Subcutaneous adipose tissue (tissue), 4 donors: ENCODE measurements around the gene ARHGAP10. TPM values are rescaled to one million over a fixed set of nuclear protein-coding genes. Genes with fewer than 3 reads are reported as not detected.

Experiments used
- total RNA-seq, 4 donors: library from RNA; depleted of rRNA; stranded (reverse); fragments of >200 nt; gene quantifications; one replicate each; pipeline ENCODE4 v1.1.0, GENCODE V29; 2016
- TF ChIP-seq, protein P1 (sequence below): fragments of 450-650 bp; IDR thresholded peaks from one replicate; pipeline ENCODE4 v1.5.1; 2016; ENCODE audit warnings: low read depth, mild to moderate bottlenecking, control low read depth, antibody characterized with exemption, moderate library complexity

Gene ARHGAP10, protein sequence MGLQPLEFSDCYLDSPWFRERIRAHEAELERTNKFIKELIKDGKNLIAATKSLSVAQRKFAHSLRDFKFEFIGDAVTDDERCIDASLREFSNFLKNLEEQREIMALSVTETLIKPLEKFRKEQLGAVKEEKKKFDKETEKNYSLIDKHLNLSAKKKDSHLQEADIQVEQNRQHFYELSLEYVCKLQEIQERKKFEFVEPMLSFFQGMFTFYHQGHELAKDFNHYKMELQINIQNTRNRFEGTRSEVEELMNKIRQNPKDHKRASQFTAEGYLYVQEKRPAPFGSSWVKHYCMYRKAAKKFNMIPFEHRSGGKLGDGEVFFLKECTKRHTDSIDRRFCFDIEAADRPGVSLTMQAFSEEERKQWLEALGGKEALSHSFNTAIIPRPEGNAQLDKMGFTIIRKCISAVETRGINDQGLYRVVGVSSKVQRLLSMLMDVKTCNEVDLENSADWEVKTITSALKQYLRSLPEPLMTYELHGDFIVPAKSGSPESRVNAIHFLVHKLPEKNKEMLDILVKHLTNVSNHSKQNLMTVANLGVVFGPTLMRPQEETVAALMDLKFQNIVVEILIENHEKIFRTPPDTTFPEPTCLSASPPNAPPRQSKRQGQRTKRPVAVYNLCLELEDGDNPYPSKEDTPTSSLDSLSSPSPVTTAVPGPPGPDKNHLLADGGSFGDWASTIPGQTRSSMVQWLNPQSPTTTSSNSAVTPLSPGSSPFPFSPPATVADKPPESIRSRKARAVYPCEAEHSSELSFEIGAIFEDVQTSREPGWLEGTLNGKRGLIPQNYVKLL
- total RNA-seq, result 100 to 1,000 TPM in 2 of 4 donors, 10 to 100 TPM in 2; 77.1 to 129 (median 98.1) TPM

DNA sequence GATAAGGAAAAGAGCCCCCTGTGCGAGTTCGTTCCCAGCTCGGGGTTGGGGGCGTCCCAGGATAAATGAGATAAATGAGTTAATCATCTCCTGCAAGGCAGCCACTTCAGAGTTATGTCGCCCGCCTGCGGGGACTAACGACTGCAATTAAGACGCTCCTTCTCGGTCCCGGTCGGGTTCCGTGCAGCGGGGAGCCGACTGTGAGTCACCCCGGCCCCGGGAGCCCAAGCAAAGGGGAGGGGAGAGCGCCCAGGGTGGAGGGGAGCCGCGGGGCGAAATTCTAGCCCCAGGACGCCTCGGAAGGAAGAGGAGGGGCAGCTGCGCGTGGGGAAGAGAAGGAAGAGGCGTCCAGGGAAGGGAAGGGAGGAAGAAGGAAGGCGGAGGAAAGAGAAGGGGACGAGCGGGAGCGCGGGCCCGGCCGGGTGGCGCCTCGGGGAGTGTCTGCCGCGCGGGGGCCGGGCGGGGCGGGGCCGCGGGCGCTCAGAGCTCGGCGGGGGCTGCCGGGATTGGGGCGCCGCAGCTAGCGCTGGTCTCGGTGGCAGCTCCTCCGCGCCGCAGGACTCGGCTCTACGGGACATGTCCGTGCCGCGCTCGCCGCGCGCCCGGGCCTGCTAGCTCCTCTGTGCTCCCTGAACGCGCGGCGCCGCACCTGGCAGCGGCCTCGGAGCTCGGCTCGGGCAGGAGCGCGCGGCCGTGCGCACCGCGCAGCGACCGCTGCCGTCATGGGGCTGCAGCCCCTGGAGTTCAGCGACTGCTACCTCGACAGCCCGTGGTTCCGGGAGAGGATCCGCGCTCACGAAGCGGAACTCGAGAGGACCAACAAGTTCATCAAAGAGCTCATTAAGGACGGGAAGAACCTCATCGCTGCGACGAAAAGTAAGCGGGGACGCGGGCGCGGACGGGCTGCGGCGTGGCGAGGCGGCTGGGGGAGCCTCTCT is at the start of gene ARHGAP10:
TSS of gene ARHGAP10 (plus strand) at position 509 of the 938 bp plus-strand sequence. CDS start at position 723, 214 bp downstream.
- TF ChIP-seq, protein P1, sequence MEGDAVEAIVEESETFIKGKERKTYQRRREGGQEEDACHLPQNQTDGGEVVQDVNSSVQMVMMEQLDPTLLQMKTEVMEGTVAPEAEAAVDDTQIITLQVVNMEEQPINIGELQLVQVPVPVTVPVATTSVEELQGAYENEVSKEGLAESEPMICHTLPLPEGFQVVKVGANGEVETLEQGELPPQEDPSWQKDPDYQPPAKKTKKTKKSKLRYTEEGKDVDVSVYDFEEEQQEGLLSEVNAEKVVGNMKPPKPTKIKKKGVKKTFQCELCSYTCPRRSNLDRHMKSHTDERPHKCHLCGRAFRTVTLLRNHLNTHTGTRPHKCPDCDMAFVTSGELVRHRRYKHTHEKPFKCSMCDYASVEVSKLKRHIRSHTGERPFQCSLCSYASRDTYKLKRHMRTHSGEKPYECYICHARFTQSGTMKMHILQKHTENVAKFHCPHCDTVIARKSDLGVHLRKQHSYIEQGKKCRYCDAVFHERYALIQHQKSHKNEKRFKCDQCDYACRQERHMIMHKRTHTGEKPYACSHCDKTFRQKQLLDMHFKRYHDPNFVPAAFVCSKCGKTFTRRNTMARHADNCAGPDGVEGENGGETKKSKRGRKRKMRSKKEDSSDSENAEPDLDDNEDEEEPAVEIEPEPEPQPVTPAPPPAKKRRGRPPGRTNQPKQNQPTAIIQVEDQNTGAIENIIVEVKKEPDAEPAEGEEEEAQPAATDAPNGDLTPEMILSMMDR, result no peak

DNA sequence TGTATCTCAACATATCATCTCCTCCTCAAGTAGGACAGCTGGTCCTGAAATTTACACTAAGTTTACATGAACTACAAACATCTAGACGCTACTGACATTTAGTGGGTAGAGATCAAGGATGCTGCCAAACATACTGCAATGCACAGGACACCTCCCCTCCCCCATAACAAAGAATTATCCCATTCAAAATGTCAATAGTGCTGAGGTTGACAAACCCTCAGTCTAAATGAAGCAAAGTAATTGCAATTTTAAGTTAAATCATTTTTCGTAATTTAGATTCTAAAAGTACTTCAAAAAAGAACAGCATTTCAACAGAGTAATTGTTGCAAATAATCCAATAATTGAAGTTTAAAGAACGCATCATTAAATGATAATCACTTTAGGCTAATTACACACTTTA is 49.1 kb upstream of the ARHGAP10 start:
- TF ChIP-seq, protein P1, result no peak

DNA sequence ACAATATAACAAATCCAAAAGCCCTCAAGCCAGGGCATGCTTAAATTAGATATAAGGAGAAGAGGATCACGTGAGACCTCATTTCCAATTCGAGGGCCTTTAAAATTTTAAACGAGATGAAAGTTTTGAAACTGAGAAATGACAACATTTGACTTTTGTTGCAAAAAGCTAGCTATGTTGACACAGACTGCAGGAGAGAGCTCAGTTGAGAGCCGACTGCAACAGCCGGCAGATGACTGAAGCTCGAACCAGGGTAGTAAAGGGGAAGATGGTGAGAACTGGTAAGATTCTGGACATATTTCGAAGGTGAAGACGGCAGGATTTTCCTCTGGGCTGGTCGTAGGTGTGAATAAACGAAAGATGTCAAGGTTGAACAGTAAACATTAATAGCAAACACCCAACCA is 48.7 kb upstream of the ARHGAP10 start:
- TF ChIP-seq, protein P1, result no peak

DNA sequence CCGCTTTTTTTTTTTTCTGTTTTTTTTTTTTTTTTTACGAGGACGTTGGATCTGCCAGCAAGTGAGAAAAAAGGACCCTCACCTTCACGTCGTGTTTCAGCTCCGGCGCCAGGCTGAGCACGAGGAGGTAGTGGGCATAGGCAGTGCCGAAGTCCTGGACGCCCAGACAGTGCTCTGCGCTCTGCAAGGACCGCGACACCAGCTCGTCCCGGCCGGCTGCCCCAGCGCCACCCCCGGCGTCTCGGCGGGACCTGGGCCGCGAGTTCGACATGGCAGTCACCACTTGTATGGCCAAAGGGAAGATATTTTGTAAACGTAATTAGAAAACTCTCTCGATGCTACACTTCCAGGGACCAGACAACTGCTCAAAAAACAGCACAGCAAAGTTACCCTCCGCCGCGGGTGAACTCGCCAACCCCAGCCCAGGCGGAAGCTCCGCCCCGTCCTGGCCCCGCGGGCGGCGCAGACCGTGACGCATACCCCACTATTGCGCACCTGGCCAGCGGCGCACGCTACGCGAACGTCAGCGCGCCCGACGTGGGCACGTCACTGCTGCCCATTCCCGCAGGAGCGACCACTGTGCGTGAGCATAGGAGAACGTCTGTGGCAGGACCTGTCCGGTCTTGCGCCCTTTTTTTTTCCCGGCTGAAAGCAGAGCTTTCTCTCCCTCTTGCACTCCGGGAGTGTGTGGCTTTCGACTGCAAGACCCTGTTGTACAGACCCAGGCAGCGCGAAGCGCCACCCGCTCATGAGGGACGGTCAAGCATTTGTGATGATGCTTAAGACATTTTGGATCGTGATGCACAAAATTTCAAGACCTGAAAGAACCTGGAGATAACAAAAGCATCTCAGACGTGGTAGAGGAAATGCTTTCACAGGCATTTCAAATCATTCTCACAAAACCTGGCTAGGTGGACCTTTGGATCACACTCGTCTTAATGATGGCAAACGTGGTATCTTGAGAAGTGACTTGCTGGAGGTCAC is 47.9 kb upstream of the ARHGAP10 start, which contains the start of gene PRMT9:
TSS of gene PRMT9 (minus strand) at position 447 of the 984 bp plus-strand sequence. CDS start at position 271, 176 bp downstream.
- TF ChIP-seq, protein P1, result no peak

DNA sequence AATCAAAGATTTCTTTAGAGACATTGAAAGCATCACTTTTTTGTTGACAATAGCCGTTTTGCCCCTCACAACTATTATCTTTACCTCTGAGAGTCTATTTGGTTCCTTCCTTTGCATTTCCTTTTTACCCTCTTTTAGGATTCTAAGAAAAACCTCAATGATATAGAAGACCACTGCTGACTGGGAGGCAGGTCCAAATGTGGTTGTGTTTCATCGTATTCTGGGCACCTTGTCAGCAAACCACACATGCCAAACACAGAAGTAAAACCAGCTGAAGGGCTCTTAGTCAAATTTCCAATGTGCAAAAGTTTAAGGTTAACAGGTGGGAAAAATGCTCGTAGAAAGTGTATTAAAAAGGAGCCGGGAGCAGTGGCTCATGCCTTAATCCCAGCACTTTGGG is 42.8 kb upstream of the ARHGAP10 start:
- TF ChIP-seq, protein P1, result no peak

DNA sequence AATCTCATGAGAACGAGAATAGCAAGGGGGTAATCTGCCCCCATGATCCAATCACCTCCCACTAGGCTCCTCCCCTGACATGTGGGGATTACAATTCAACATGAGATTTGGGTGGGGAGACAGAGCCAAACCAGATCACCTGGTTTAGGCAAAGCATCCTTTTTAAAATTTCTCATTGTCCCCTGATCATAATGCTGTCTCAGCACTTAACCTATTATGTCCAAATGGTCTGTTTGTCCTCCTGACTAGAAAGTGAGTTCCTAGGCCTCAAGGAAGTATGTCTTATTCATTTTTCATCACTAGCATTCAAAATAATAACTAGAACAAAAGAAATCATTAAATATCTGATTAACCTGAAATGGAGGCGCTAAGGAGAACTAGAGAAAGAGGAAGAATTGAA is 40.1 kb upstream of the ARHGAP10 start:
- TF ChIP-seq, protein P1, result no peak
